OCI-LY3 (cell line): Measurements from ENCODE around the gene NTNG2.
"Not testable (repeated sequence)": the region's sequence is repeated elsewhere in the genome, so short reads cannot be mapped to it uniquely, and the experiment has no call there.

Experiments used
- CTCF ChIP-seq: fragments of 200-600, 300-600 bp; sonication (generic); IDR thresholded peaks from 2 replicates; pipeline ENCODE4 v1.5.1; 2014; ENCODE audit warnings: antibody characterized with exemption, low read length, low read depth
- EZH2phosphoT487 ChIP-seq: fragments of 200-600 bp; shearing (Covaris generic); IDR thresholded peaks from 2 replicates; pipeline ENCODE4 v1.6.1; 2018; ENCODE audit warnings: antibody characterized with exemption, mixed run types, low read depth

DNA sequence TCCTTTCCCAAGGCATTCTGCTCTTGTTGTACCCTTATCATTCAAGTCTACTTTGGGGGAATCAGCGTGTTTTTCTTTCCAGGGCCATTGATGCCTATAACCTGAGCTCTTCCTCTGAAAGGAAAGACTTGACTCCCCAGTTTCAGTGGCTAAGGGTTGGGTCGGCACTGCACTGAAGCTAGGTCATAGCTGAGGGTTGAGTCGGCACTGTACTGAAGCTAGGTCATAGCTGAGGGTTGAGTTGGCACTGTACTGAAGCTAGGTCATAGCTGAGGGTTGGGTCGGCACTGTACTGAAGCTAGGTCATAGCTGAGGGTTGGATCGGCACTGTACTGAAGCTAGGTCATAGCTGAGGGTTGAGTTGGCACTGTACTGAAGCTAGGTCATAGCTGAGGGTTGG is 27.8 kb upstream of the NTNG2 start:
- TF ChIP-seq CTCF, EZH2phosphoT487: not testable (repeated sequence)
